Kidney (tissue), 14 donors: ENCODE data around the gene PSEN2. TPM values are rescaled to one million over a fixed set of nuclear protein-coding genes. Genes with fewer than 3 reads are reported as not detected.
"Not testable (repeated sequence)": the region's sequence is repeated elsewhere in the genome, so short reads cannot be mapped to it uniquely, and the experiment has no call there.

ENCODE experiments used
- DNase-seq, 5 donors: peaks; one replicate each; pipeline ENCODE4 v3.0.0-alpha.2; 2013 to 2020
- FAIRE-seq: peaks from 2 replicates; lab custom pipeline; 2012; peaks lifted over from hg19 to GRCh38; lab: Jason Lieb, UNC
- H3K27ac ChIP-seq, 2 donors: one replicate each; pipeline ENCODE4 v1.7.0; 2013; ENCODE audit warnings: low read depth in 2 of 2, low read length in 2 of 2, inconsistent platforms in 1 of 2
- H3K27me3 ChIP-seq: one replicate; pipeline ENCODE4 v1.7.1; 2013; ENCODE audit warnings: low read length, inconsistent platforms; ENCODE audit not compliant: control insufficient read depth, insufficient read depth
- H3K36me3 ChIP-seq, 3 donors: one replicate each; pipeline versions ENCODE4 v1.7.0 to v1.7.1; 2013; ENCODE audit warnings: low read length in 3 of 3, control low read depth in 1 of 3, inconsistent platforms in 1 of 3; ENCODE audit not compliant: insufficient read depth in 3 of 3, control insufficient read depth in 2 of 3
- H3K4me1 ChIP-seq, 3 donors: one replicate each; pipeline versions ENCODE4 v1.7.0 to v1.7.1; 2013; ENCODE audit warnings: low read length in 3 of 3, inconsistent platforms in 1 of 3, low read depth in 1 of 3; ENCODE audit not compliant: control insufficient read depth in 2 of 3, insufficient read depth in 2 of 3
- H3K4me3 ChIP-seq, 3 donors: one replicate each; pipeline versions ENCODE4 v1.7.0 to v1.8.1; 2013; ENCODE audit warnings: low read length in 3 of 3, control low read depth in 1 of 3, inconsistent platforms in 1 of 3
- H3K9ac ChIP-seq, 3 donors: one replicate each; pipeline versions ENCODE4 v1.7.0 to v1.7.1; 2013; ENCODE audit warnings: low read length in 3 of 3, control low read depth in 1 of 3, inconsistent platforms in 1 of 3
- H3K9me3 ChIP-seq, 3 donors: one replicate each; pipeline versions ENCODE4 v1.7.0 to v1.7.1; 2013; ENCODE audit warnings: low read length in 3 of 3, control low read depth in 1 of 3, inconsistent platforms in 1 of 3; ENCODE audit not compliant: control insufficient read depth in 2 of 3, insufficient read depth in 1 of 3
- CTCF ChIP-seq: IDR thresholded peaks from 3 replicates; pipeline ENCODE4 v1.5.1; 2012; ENCODE audit warnings: mild to moderate bottlenecking, moderate library complexity, borderline replicate concordance; ENCODE audit not compliant: insufficient read depth; ENCODE audit errors: extremely low read depth
- intact Hi-C: fragments of 100-400 bp; cut with DNase I; formaldehyde crosslinking; loops from one replicate; pipeline ENCODE4 v1.11.1; 2022
- polyA plus RNA-seq: library from polyadenylated mRNA; stranded (reverse); fragments of 350-450 nt; fragmentation: Illumina TruSeq; extraction: RNeasy Lipid Tissue Mini Kit (QIAGEN cat#74804); gene quantifications from one replicate; pipeline ENCODE4 v1.2.3, GENCODE V29; 2014; ENCODE audit warnings: low read depth, low replicate concordance; ENCODE audit not compliant: insufficient read depth
- total RNA-seq: library from RNA; stranded (reverse); fragmentation: NEBNext Ultra II Directional; extraction: Animal tissue kit (Norgen Biotek cat#: 25700); gene quantifications from one replicate; pipeline ENCODE4 v1.2.1, GENCODE V29; 2021
- donor health status: control.
- donor health status: control.
- donor health status: control.
- donor health status: control.
- donor health status: control.
- donor health status: DM: yes; HTN: yes; CAD: no.
- donor health status: Normal renal cell carcinoma (clear cell type).

PSEN2 gene
- total and polyA plus RNA-seq, 2 donors from 2014 or later = 22.6 to 25.6 TPM

GRCh38 chr1:226838456-226838855, 32.0 kb upstream of the PSEN2 start:
- DNase-seq (no peak), FAIRE-seq (no peak)
- intact Hi-C loops = no loop called here
- no peak overlapping the region for H3K9ac ChIP-seq
- no peaks in the 10 kb centered on the region for H3K4me1 ChIP-seq
- H3K27ac ChIP-seq = no peak overlapping the region
- H3K4me3 ChIP-seq = no peak overlapping the region
- no peaks in the 10 kb centered on the region for H3K9me3 ChIP-seq
- TF ChIP-seq CTCF = no peak
- H3K27me3 ChIP-seq = no peaks in the 10 kb centered on the region
- no peaks in the 10 kb centered on the region for H3K36me3 ChIP-seq

- H3K9ac ChIP-seq = no peak overlapping the region
- no peaks in the 10 kb centered on the region for H3K9me3 ChIP-seq
- FAIRE-seq = no peak
- H3K36me3 ChIP-seq = no peaks in the 10 kb centered on the region
- TF ChIP-seq CTCF = no peak
- H3K27ac ChIP-seq = no peak overlapping the region
- no peaks in the 10 kb centered on the region for H3K27me3 ChIP-seq
- intact Hi-C loops = no loop called here
- H3K4me3 ChIP-seq = no peak overlapping the region
- no peak for DNase-seq
- no peaks in the 10 kb centered on the region for H3K4me1 ChIP-seq
These were observed 24.8 kb upstream of the PSEN2 start for GRCh38 chr1:226845624-226846023.

DNA sequence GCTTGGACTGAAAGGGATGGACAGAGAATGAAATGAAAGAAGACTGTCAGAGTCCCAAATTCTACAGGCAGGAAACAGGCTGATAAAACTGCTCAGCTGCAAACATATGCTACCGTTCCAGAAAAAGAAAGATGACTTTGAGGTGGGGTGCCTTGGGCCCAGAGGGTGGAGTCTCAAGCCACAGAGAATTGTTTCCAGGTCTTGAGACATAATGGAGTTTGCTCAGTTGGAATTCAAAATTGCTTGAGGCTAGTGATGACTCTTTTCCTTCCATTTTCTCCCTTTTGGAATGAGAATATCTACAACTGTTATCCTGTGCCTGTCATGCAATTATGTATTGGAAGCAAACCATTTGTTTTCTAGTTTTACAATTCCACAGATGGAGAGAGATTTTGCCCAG, 23.6 kb upstream of the PSEN2 start:
- Histone ChIP-seq H3K27me3 (no peaks in the 10 kb centered on the region), H3K36me3 (no peaks in the 10 kb centered on the region), H3K9ac (no peak overlapping the region), H3K4me1 (no peaks in the 10 kb centered on the region), H3K9me3 (no peaks in the 10 kb centered on the region), H3K27ac (no peak overlapping the region), H3K4me3 (no peak overlapping the region)
- intact Hi-C loops = no loop called here
- no peak for DNase-seq
- no peak for TF ChIP-seq CTCF
- no peak for FAIRE-seq

- not testable (repeated sequence) for H3K36me3 ChIP-seq, H3K27me3 ChIP-seq
These were observed 15.9 kb upstream of the PSEN2 start for GRCh38 chr1:226854548-226854947.

More at GRCh38 chr1:226854548-226854947, 15.9 kb upstream of the PSEN2 start:
- H3K9ac ChIP-seq, H3K4me1 ChIP-seq, FAIRE-seq, H3K4me3 ChIP-seq, H3K27ac ChIP-seq, DNase-seq, intact Hi-C loops, H3K9me3 ChIP-seq: not testable (repeated sequence)
